AG10803 (cell line): ENCODE results near the gene TRIM66.

ENCODE experiments used
- DNase-seq: peaks from one replicate; pipeline ENCODE4 v3.0.0; 2010; ENCODE audit warnings: low read depth
- H3K4me3 ChIP-seq: 2 replicates; pipeline ENCODE4 v1.5.1; 2011; ENCODE audit warnings: mild to moderate bottlenecking, low read length, control low read depth
- CTCF ChIP-seq: conservative IDR thresholded peaks from 2 replicates; pipeline ENCODE4 v1.5.1; 2011; ENCODE audit warnings: mild to moderate bottlenecking, low read length, control low read depth, inconsistent platforms

The TRIM66 gene

GRCh38 chr11:8693010-8693551 is 10.6 kb upstream of the TRIM66 start:
- no peak for DNase-seq

GRCh38 chr11:8692417-8692816 is 10.0 kb upstream of the TRIM66 start:
- H3K4me3 ChIP-seq, result no peak overlapping the region
- TF ChIP-seq CTCF, result no peak
- DNase-seq, result no peak

More at GRCh38 chr11:8693010-8693551, 10.6 kb upstream of the TRIM66 start:
- no peak for TF ChIP-seq CTCF
- H3K4me3 ChIP-seq, result no peak overlapping the region

- DNase-seq, result no peak
- no peak for TF ChIP-seq CTCF
- H3K4me3 ChIP-seq, result no peak overlapping the region
Observed at GRCh38 chr11:8691601-8692000, 9.1 kb upstream of the TRIM66 start.

GRCh38 chr11:8690374-8691342 is 8.2 kb upstream of the TRIM66 start:
- no peak for TF ChIP-seq CTCF
- no peak for DNase-seq
- H3K4me3 ChIP-seq, result no peak overlapping the region

GRCh38 chr11:8689726-8690255 is 7.3 kb upstream of the TRIM66 start:
- no peak for DNase-seq
- TF ChIP-seq CTCF, result no peak
- no peak overlapping the region for H3K4me3 ChIP-seq

- TF ChIP-seq CTCF, result no peak; the same call in none of the 2 replicates
- peak overlapping the region; percentile 75 for H3K4me3 ChIP-seq
- DNase-seq, result peak; percentile 93
Observed at GRCh38 chr11:8688414-8689362, 6.2 kb upstream of the TRIM66 start.
